ENCODE measurements around the gene TSPOAP1.

TSPOAP1 gene

DNA sequence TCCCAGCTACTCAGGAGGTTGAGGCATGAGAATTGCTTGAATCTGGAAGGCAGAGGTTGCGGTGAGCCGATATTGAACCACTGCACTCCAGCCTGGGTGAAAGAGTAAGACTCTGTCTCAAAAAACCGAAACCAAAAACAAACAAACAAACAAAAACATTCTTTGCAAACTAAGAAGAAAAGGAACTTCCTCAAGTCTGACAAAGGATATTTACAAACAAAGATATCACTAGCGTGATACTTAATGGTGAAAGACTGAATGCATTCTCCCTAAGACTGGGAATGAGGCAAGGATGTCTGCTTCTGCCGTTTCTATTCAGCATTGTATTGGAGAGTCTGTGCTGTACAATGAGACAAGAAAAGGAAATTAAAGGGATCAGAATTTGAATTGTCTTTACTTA lies 37.3 kb downstream of the TSPOAP1 start:
- Histone ChIP-seq H3K27me3 (ENCODE audit: control insufficient read depth, low read length) (peaks cover 41% of the 10 kb centered on the region), H3K27ac (ENCODE audit: low read depth, low read length) (no peak overlapping the region), H3K4me1 (ENCODE audit: control insufficient read depth, low read length) (no peaks in the 10 kb centered on the region), H3K9me3 (ENCODE audit: control insufficient read depth, insufficient read depth, low read length) (no peaks in the 10 kb centered on the region), H3K36me3 (ENCODE audit: control insufficient read depth, low read length) (no peaks in the 10 kb centered on the region), H3K4me3 (ENCODE audit: low read length) (no peak overlapping the region), H3F3A (ENCODE audit: control insufficient read depth, insufficient read depth) (no peaks in the 10 kb centered on the region), H3K79me2 (ENCODE audit: control insufficient read depth, low read length) (no peaks in the 10 kb centered on the region), H3K4me2 (ENCODE audit: low read length) (no peak overlapping the region), H3K9me2 (replicated peaks; ENCODE audit: control insufficient read depth, low read length) (no peaks in the 10 kb centered on the region), H4K20me1 (ENCODE audit: control insufficient read depth, insufficient read depth, low read depth, low read length) (no peaks in the 10 kb centered on the region)
- no peak for TF ChIP-seq EZH2phosphoT487 (IDR thresholded peaks at IDR 0.05; ENCODE audit: borderline replicate concordance, low read length)
- TF ChIP-seq, protein P1, sequence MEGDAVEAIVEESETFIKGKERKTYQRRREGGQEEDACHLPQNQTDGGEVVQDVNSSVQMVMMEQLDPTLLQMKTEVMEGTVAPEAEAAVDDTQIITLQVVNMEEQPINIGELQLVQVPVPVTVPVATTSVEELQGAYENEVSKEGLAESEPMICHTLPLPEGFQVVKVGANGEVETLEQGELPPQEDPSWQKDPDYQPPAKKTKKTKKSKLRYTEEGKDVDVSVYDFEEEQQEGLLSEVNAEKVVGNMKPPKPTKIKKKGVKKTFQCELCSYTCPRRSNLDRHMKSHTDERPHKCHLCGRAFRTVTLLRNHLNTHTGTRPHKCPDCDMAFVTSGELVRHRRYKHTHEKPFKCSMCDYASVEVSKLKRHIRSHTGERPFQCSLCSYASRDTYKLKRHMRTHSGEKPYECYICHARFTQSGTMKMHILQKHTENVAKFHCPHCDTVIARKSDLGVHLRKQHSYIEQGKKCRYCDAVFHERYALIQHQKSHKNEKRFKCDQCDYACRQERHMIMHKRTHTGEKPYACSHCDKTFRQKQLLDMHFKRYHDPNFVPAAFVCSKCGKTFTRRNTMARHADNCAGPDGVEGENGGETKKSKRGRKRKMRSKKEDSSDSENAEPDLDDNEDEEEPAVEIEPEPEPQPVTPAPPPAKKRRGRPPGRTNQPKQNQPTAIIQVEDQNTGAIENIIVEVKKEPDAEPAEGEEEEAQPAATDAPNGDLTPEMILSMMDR (IDR thresholded peaks at IDR 0.05; ENCODE audit: low read depth, low read length, poor library complexity, severe bottlenecking), result no peak

DNA sequence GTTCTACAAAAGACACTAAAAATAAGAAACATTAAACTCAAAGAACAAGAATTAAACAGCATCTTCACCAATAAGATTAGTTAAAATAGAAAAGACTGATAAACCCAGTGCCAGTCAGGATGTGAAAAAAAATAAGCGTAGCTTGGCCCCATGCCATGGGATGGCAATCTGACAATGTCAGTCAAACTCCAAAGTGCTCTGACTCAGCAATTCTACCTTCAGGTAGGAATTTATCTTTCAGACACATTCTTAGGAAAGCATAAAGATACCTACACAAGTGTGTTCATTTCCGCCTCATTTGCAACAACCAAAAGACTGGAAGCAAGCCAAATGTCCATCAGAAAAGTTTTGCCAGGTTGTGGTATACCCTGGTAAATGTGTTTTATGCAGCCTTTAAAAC lies 38.7 kb downstream of the TSPOAP1 start:
- H3K9me3 ChIP-seq (ENCODE audit: control insufficient read depth, insufficient read depth, low read length), result no peaks in the 10 kb centered on the region
- H3K4me1 ChIP-seq (ENCODE audit: control insufficient read depth, low read length), result 0 out of 2 replicates have a peak, but pooled peaks cover 4% of the 10 kb centered on the region
- H3K79me2 ChIP-seq (ENCODE audit: control insufficient read depth, low read length), result no peaks in the 10 kb centered on the region
- no peaks in the 10 kb centered on the region for H3K36me3 ChIP-seq (ENCODE audit: control insufficient read depth, low read length)
- H4K20me1 ChIP-seq (ENCODE audit: control insufficient read depth, insufficient read depth, low read depth, low read length), result no peaks in the 10 kb centered on the region
- no peak overlapping the region for H3K4me2 ChIP-seq (ENCODE audit: low read length)
- H3K4me3 ChIP-seq (ENCODE audit: low read length), result no peak overlapping the region
- H3K27ac ChIP-seq (ENCODE audit: low read depth, low read length), result no peak overlapping the region
- no peak for TF ChIP-seq EZH2phosphoT487 (IDR thresholded peaks at IDR 0.05; ENCODE audit: borderline replicate concordance, low read length)
- TF ChIP-seq, protein P1 (IDR thresholded peaks at IDR 0.05; ENCODE audit: low read depth, low read length, poor library complexity, severe bottlenecking), result no peak
- no peaks in the 10 kb centered on the region for H3F3A ChIP-seq (ENCODE audit: control insufficient read depth, insufficient read depth)
- no peaks in the 10 kb centered on the region for H3K9me2 ChIP-seq (replicated peaks; ENCODE audit: control insufficient read depth, low read length)
- H3K27me3 ChIP-seq (ENCODE audit: control insufficient read depth, low read length), result peaks cover 40% of the 10 kb centered on the region

DNA sequence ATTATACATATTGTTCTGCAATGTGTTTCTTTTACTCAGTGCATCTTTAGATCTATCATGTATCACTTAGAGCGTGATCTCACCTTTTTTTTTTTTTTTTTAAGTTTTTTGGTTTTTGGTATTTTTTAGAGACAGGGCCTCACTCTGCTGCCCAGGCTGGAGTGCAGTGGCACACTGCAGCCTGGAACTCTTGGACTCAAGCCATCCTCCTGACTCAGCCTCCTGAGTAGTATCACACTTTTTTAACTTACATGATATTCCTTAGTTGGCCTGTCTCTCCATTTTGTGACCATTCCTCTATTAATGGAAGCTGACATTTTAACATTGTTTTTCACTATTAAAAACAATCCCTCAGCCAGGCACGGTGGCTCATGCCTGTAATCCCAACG lies 43.2 kb downstream of the TSPOAP1 start:
- Histone ChIP-seq H3K4me2 (ENCODE audit: low read length) (no peak overlapping the region), H3F3A (ENCODE audit: control insufficient read depth, insufficient read depth) (no peaks in the 10 kb centered on the region), H3K27ac (ENCODE audit: low read depth, low read length) (no peak overlapping the region), H3K9me3 (ENCODE audit: control insufficient read depth, insufficient read depth, low read length) (no peaks in the 10 kb centered on the region), H3K4me3 (ENCODE audit: low read length) (no peak overlapping the region), H3K27me3 (ENCODE audit: control insufficient read depth, low read length) (peaks cover 30% of the 10 kb centered on the region), H4K20me1 (ENCODE audit: control insufficient read depth, insufficient read depth, low read depth, low read length) (no peaks in the 10 kb centered on the region), H3K79me2 (ENCODE audit: control insufficient read depth, low read length) (no peaks in the 10 kb centered on the region), H3K36me3 (ENCODE audit: control insufficient read depth, low read length) (no peaks in the 10 kb centered on the region), H3K9me2 (replicated peaks; ENCODE audit: control insufficient read depth, low read length) (no peaks in the 10 kb centered on the region), H3K4me1 (ENCODE audit: control insufficient read depth, low read length) (0 out of 2 replicates have a peak, but pooled peaks cover 8% of the 10 kb centered on the region)
- no peak for TF ChIP-seq EZH2phosphoT487 (IDR thresholded peaks at IDR 0.05; ENCODE audit: borderline replicate concordance, low read length)
- TF ChIP-seq, protein P1 (IDR thresholded peaks at IDR 0.05; ENCODE audit: low read depth, low read length, poor library complexity, severe bottlenecking), result no peak
